Measurements from ENCODE around the gene CTBP2.

The CTBP2 gene

GRCh38 chr10:125008689-125009638, 151.4 kb downstream of the CTBP2 start:
- H3K9me3 ChIP-seq (ENCODE audit: insufficient read depth, low read length), result no peaks in the 10 kb centered on the region
- H3K27ac ChIP-seq (ENCODE audit: low read depth, low read length), result no peak overlapping the region
- no peaks in the 10 kb centered on the region for H4K20me1 ChIP-seq (ENCODE audit: low read depth, low read length)
- no peak overlapping the region for H2AFZ ChIP-seq (ENCODE audit: low read depth, low read length, severe bottlenecking)
- TF ChIP-seq CTCF (IDR thresholded peaks at IDR 0.05; ENCODE audit: insufficient read depth, low read length, poor library complexity, severe bottlenecking) (no peak), EZH2phosphoT487 (conservative IDR thresholded peaks at IDR 0.05; ENCODE audit: low read length) (no peak)
- H3K79me2 ChIP-seq (ENCODE audit: insufficient read depth, low read length), result no peaks in the 10 kb centered on the region
- no peaks in the 10 kb centered on the region for H3F3A ChIP-seq (ENCODE audit: insufficient read depth)
- no peaks in the 10 kb centered on the region for H3K36me3 ChIP-seq (ENCODE audit: low read length)
- no peak overlapping the region for H3K9ac ChIP-seq (ENCODE audit: low read length)
- H3K4me2 ChIP-seq (ENCODE audit: low read depth, low read length, poor library complexity, severe bottlenecking), result no peak overlapping the region
- H3K27me3 ChIP-seq (ENCODE audit: low read length), result no peaks in the 10 kb centered on the region
- H3K4me3 ChIP-seq (ENCODE audit: insufficient read depth, low read length, poor library complexity, severe bottlenecking), result no peak overlapping the region
- no peaks in the 10 kb centered on the region for H3K9me2 ChIP-seq (replicated peaks; ENCODE audit: insufficient read depth, low read length)

- no peaks in the 10 kb centered on the region for H4K20me1 ChIP-seq (ENCODE audit: low read depth, low read length)
- no peak overlapping the region for H3K4me3 ChIP-seq (ENCODE audit: insufficient read depth, low read length, poor library complexity, severe bottlenecking)
- no peaks in the 10 kb centered on the region for H3F3A ChIP-seq (ENCODE audit: insufficient read depth)
- no peaks in the 10 kb centered on the region for H3K36me3 ChIP-seq (ENCODE audit: low read length)
- H3K27me3 ChIP-seq (ENCODE audit: low read length), result no peaks in the 10 kb centered on the region
- H2AFZ ChIP-seq (ENCODE audit: low read depth, low read length, severe bottlenecking), result no peak overlapping the region
- H3K4me2 ChIP-seq (ENCODE audit: low read depth, low read length, poor library complexity, severe bottlenecking), result no peak overlapping the region
- no peak for TF ChIP-seq CTCF (IDR thresholded peaks at IDR 0.05; ENCODE audit: insufficient read depth, low read length, poor library complexity, severe bottlenecking)
- no peak for TF ChIP-seq EZH2phosphoT487 (conservative IDR thresholded peaks at IDR 0.05; ENCODE audit: low read length)
- no peaks in the 10 kb centered on the region for H3K9me3 ChIP-seq (ENCODE audit: insufficient read depth, low read length)
- no peaks in the 10 kb centered on the region for H3K79me2 ChIP-seq (ENCODE audit: insufficient read depth, low read length)
- H3K27ac ChIP-seq (ENCODE audit: low read depth, low read length), result no peak overlapping the region
- no peak overlapping the region for H3K9ac ChIP-seq (ENCODE audit: low read length)
- no peaks in the 10 kb centered on the region for H3K9me2 ChIP-seq (replicated peaks; ENCODE audit: insufficient read depth, low read length)
Measured at GRCh38 chr10:125007436-125007835, 152.9 kb downstream of the CTBP2 start.

- Histone ChIP-seq H3K27me3 (ENCODE audit: low read length) (no peaks in the 10 kb centered on the region), H3K9me2 (replicated peaks; ENCODE audit: insufficient read depth, low read length) (no peaks in the 10 kb centered on the region), H3K9me3 (ENCODE audit: insufficient read depth, low read length) (no peaks in the 10 kb centered on the region), H3F3A (ENCODE audit: insufficient read depth) (no peaks in the 10 kb centered on the region), H3K9ac (ENCODE audit: low read length) (no peak overlapping the region), H2AFZ (ENCODE audit: low read depth, low read length, severe bottlenecking) (no peak overlapping the region), H3K27ac (ENCODE audit: low read depth, low read length) (no peak overlapping the region), H3K4me2 (ENCODE audit: low read depth, low read length, poor library complexity, severe bottlenecking) (no peak overlapping the region), H3K36me3 (ENCODE audit: low read length) (no peaks in the 10 kb centered on the region), H3K4me3 (ENCODE audit: insufficient read depth, low read length, poor library complexity, severe bottlenecking) (no peak overlapping the region), H3K79me2 (ENCODE audit: insufficient read depth, low read length) (no peaks in the 10 kb centered on the region), H4K20me1 (ENCODE audit: low read depth, low read length) (no peaks in the 10 kb centered on the region)
- no peak for TF ChIP-seq EZH2phosphoT487 (conservative IDR thresholded peaks at IDR 0.05; ENCODE audit: low read length)
- TF ChIP-seq CTCF (IDR thresholded peaks at IDR 0.05; ENCODE audit: insufficient read depth, low read length, poor library complexity, severe bottlenecking), result no peak
Measured at GRCh38 chr10:125006921-125007426, 153.4 kb downstream of the CTBP2 start.
